K562 (cell line): ENCODE data around the gene C19orf12. TPM values are rescaled to one million over a fixed set of nuclear protein-coding genes. Genes with fewer than 3 reads are reported as not detected.

ENCODE experiments used
- ATAC-seq: fragments of 200-7000 bp; cut with Tn5 transposase; 3 replicates; pipeline ENCODE4 v1.9.1; 2020; ENCODE audit warnings: moderate library complexity
- BruUV-seq: library from RNA; stranded (reverse); fragments of 400-500 nt; replicated peaks from 2 replicates; lab custom pipeline; 2021; lab: Mats Ljungman, UMichigan
- CTCF ChIA-PET: fragments of 300-600 bp; formaldehyde crosslinking; extraction: SDS; loops from one replicate; lab custom pipeline; 2021; ENCODE audit warnings: low intra/inter-chr PET ratio; lab: Yijun Ruan, JAX
- POLR2A ChIA-PET: fragments of 300-600, 350-650 bp; sonication (Branson Sonifier 250); formaldehyde crosslinking; extraction: SDS; loops from one replicate; lab custom pipeline; 2021; ENCODE audit warnings: antibody characterized with exemption, inconsistent platforms; lab: Yijun Ruan, JAX
- DNase-seq, 4 experiments: peaks; one replicate each; pipeline versions ENCODE4 v3.0.0 to v3.0.0-alpha.2; 2011 to 2018; ENCODE audit warnings: low spot score in 3 of 4, mixed read lengths in 3 of 4; ENCODE audit errors: extremely low read depth in 1 of 4
- FAIRE-seq: peaks from 2 replicates; lab custom pipeline; 2011; peaks lifted over from hg19 to GRCh38; lab: Jason Lieb, UNC
- H2AFZ ChIP-seq: 2 replicates; pipeline ENCODE4 v1.6.0; 2011; ENCODE audit warnings: low read depth, low read length, control low read depth, inconsistent platforms
- H3K27ac ChIP-seq: fragments of 200-600 bp; 3 replicates; pipeline ENCODE4 v1.8.0; 2011; ENCODE audit warnings: low read depth, mild to moderate bottlenecking, control low read depth, inconsistent platforms, low read length, moderate library complexity, mixed read lengths; ENCODE audit errors: extremely low read depth
- H3K27me3 ChIP-seq, 2 experiments: fragments of 300-600 bp in 1 of 2; 2 replicates in 1 of 2; 3 replicates in 1 of 2; pipeline versions ENCODE4 v1.6.0 to v1.8.0; 2011; ENCODE audit warnings: inconsistent platforms in 2 of 2, low read length in 2 of 2, mild to moderate bottlenecking in 1 of 2, mixed read lengths in 1 of 2, moderate library complexity in 1 of 2; ENCODE audit not compliant: control insufficient read depth in 2 of 2, insufficient read depth in 2 of 2
- H3K36me3 ChIP-seq: fragments of 300-600 bp; 3 replicates; pipeline ENCODE4 v1.8.0; 2011; ENCODE audit warnings: mild to moderate bottlenecking, low read length, inconsistent platforms; ENCODE audit not compliant: control insufficient read depth, insufficient read depth
- H3K4me1 ChIP-seq, 2 experiments: fragments of 200-600 bp in 1 of 2; replicated peaks in 1 of 2; 2 replicates in 1 of 2; 3 replicates in 1 of 2; pipeline versions ENCODE4 v1.5.1 to v1.8.0; 2011; ENCODE audit warnings: inconsistent platforms in 2 of 2, low read length in 2 of 2, mild to moderate bottlenecking in 1 of 2, mixed read lengths in 1 of 2, moderate library complexity in 1 of 2; ENCODE audit not compliant: control insufficient read depth in 2 of 2, insufficient read depth in 2 of 2
- H3K4me2 ChIP-seq: 2 replicates; pipeline ENCODE4 v1.6.1; 2011; ENCODE audit warnings: low read length, control low read depth, inconsistent platforms, mixed read lengths; ENCODE audit not compliant: insufficient read depth
- H3K4me3 ChIP-seq: fragments of 200-600 bp; sonication (generic), shearing (Covaris generic); 2 replicates; pipeline ENCODE4 v1.5.1; 2016; ENCODE audit warnings: control low read depth, inconsistent platforms
- H3K79me2 ChIP-seq: fragments of 200-600 bp; 3 replicates; pipeline ENCODE4 v1.8.0; 2011; ENCODE audit warnings: low read length, inconsistent platforms; ENCODE audit not compliant: control insufficient read depth, insufficient read depth
- H3K9ac ChIP-seq, 2 experiments: 2 replicates each; pipeline versions ENCODE4 v1.6.0 to v1.6.1; 2011; ENCODE audit warnings: low read depth in 2 of 2, low read length in 2 of 2, control low read depth in 1 of 2, inconsistent platforms in 1 of 2, mild to moderate bottlenecking in 1 of 2, mixed read lengths in 1 of 2; ENCODE audit not compliant: insufficient read depth in 1 of 2
- H3K9me1 ChIP-seq: one replicate; pipeline ENCODE4 v1.6.0; 2011; ENCODE audit warnings: inconsistent platforms, mild to moderate bottlenecking, low read length, moderate library complexity; ENCODE audit not compliant: control insufficient read depth, insufficient read depth
- H3K9me3 ChIP-seq: replicated peaks from 2 replicates; pipeline ENCODE4 v1.5.1; 2011; ENCODE audit warnings: low read depth, low read length, inconsistent platforms; ENCODE audit not compliant: control insufficient read depth, insufficient read depth
- H4K20me1 ChIP-seq: replicated peaks from 2 replicates; pipeline ENCODE4 v1.6.1; 2011; ENCODE audit warnings: low read length, inconsistent platforms, mixed read lengths; ENCODE audit not compliant: control insufficient read depth, insufficient read depth
- ATF4 ChIP-seq: fragments of 450-650 bp; formaldehyde crosslinking; IDR thresholded peaks from 2 replicates; pipeline ENCODE4 v1.4.0; 2022; ENCODE audit warnings: mild to moderate bottlenecking, moderate library complexity
- BRD4 ChIP-seq: fragments of 200-600 bp; sonication (generic); IDR thresholded peaks from 2 replicates; pipeline ENCODE4 v1.6.1; 2017; ENCODE audit warnings: inconsistent platforms
- CSDE1 ChIP-seq, 2 experiments: fragments of 450-650 bp; IDR thresholded peaks; 2 replicates each; pipeline ENCODE4 v1.6.1; 2016; ENCODE audit warnings: mild to moderate bottlenecking in 1 of 2
- HIVEP1 ChIP-seq: fragments of 250-450 bp; sonication (Bioruptor Pico); IDR thresholded peaks from 2 replicates; pipeline ENCODE4 v1.4.0; 2020; ENCODE audit warnings: mild to moderate bottlenecking
- SP1 ChIP-seq: sonication (generic); formaldehyde crosslinking; IDR thresholded peaks from 2 replicates; pipeline ENCODE4 v1.8.1; 2022; ENCODE audit warnings: mild to moderate bottlenecking, missing genetic modification reagents
- TCF15 ChIP-seq: fragments of 250-450 bp; sonication (Bioruptor Pico); IDR thresholded peaks from 2 replicates; pipeline ENCODE4 v1.8.0; 2022; ENCODE audit warnings: moderate library complexity, mild to moderate bottlenecking, inconsistent platforms
- ZBTB11 ChIP-seq, 3 experiments: fragments of 200-800 bp in 1 of 3; fragments of 250-450 bp in 1 of 3; fragments of 450-650 bp in 1 of 3; sonication (Bioruptor Pico) in 1 of 3; sonication (Bioruptor generic) in 1 of 3; formaldehyde crosslinking in 1 of 3; IDR thresholded peaks; 2 replicates each; pipeline versions ENCODE4 v1.6.1 to v1.8.0; 2016 to 2022; ENCODE audit warnings: mild to moderate bottlenecking in 2 of 3, missing genetic modification characterization in 2 of 3, missing compliant biosample characterization in 1 of 3, moderate library complexity in 1 of 3
- ZNF143 ChIP-seq: sonication (generic); formaldehyde crosslinking; IDR thresholded peaks from 2 replicates; pipeline ENCODE4 v1.9.0; 2022; ENCODE audit warnings: mild to moderate bottlenecking, missing genetic modification reagents
- ZNF224 ChIP-seq: sonication (generic); formaldehyde crosslinking; IDR thresholded peaks from 2 replicates; pipeline ENCODE4 v1.8.0; 2022; ENCODE audit warnings: mild to moderate bottlenecking, missing genetic modification reagents
- ZNF408 ChIP-seq: fragments of 250-450 bp; sonication (Bioruptor Pico); IDR thresholded peaks from 2 replicates; pipeline ENCODE4 v1.4.0; 2020; ENCODE audit warnings: low read depth, mild to moderate bottlenecking, moderate library complexity
- ZNF830 ChIP-seq: fragments of 250-450 bp; sonication (Bioruptor Pico); IDR thresholded peaks from 2 replicates; pipeline ENCODE4 v1.5.0; 2021; ENCODE audit warnings: mild to moderate bottlenecking
- WGBS: fragments of 100-300 bp; shearing (Covaris generic); methylation state at CpG from one replicate; pipeline ENCODE4 v1.1.6; 2016; ENCODE audit warnings: low coverage, mixed read lengths; ENCODE audit not compliant: insufficient coverage; ENCODE audit errors: missing lambda C conversion rate; 5-methylcytosine and 5-hydroxymethylcytosine counted together
- in situ Hi-C: fragments of 300-500 bp; cut with MboI; formaldehyde crosslinking; loops from 4 replicates; pipeline ENCODE4 v1.15.0; 2018; ENCODE audit warnings: inconsistent platforms, mixed read lengths
- intact Hi-C: fragments of 100-400 bp; cut with micrococcal nuclease; formaldehyde crosslinking; loops from 2 replicates; pipeline ENCODE4 v1.14.2; 2022
- polyA plus RNA-seq, 8 experiments: library from polyadenylated mRNA; depleted of rRNA in 4 of 8; stranded (reverse) in 5 of 8; unstranded in 3 of 8; fragments of >200 nt; fragmentation: Nextera tagmentation in 2 of 8; fragmentation: Illumina TruSeq in 1 of 8; extraction: Ambion mirVana in 2 of 8; extraction: Trizol in 1 of 8; gene quantifications; 2 replicates each; pipeline versions ENCODE4 v1.2.1 to v1.2.3, GENCODE V29; 2011 to 2014; ENCODE audit warnings: inconsistent platforms in 1 of 8, missing spikeins in 1 of 8
- total RNA-seq, 7 experiments: library from RNA; depleted of rRNA in 6 of 7; stranded (reverse); fragments of >200 nt in 6 of 7; fragmentation: Illumina TruSeq in 2 of 7; extraction: Trizol in 2 of 7; gene quantifications; 2 replicates each; pipeline versions ENCODE4 v1.2.1 to v1.2.3, GENCODE V29; 2011 to 2021; ENCODE audit warnings: low replicate concordance in 1 of 7
- TF ChIP-seq, protein P1 (sequence below): fragments of 250-450 bp; sonication (Bioruptor Pico); IDR thresholded peaks from 2 replicates; pipeline ENCODE4 v1.5.0; 2020; ENCODE audit warnings: mild to moderate bottlenecking, borderline replicate concordance

Gene C19orf12
- total and polyA plus RNA-seq, 9 of the 15 experiments (the other 6 are each of a cell fraction or from before 2014, with no cell fraction given): 1.9 to 14.5 (median 10.2) TPM

DNA sequence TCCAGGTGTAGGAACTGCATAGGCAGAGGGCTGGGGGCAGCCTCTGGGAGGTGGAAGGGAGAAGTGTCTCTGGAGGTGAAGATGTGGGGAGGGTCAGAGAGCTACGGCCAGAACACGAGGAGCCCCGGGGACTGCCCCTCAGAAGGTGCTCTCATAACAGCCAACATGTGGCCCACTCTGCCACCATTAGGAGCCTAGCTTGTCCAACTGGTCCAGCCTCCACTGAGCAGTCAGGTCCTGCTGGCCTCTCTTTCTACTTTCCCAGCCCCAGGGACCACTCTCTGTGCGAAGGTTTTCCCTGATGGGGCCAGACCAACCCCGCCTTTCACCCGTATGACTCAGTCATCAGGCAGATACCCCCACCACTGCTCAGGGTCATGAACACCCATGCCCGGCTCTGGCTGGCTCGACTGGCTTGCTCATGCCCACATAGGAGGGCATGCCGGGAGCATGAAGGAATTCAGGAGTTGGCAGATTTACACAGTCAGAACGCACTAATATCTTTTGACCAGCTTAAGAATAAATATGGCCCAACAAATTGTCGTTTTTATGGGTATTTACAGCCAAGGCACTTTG lies 37.5 kb upstream of the C19orf12 start:
- CTCF ChIA-PET: interaction anchor here (0.6 kb wide), 1 partner anchor 66 kb away, joined by 3 read pairs; no protein-coding TSS in a partner anchor
- Histone ChIP-seq H3K27me3 (peaks cover 30 to 57% of the 10 kb centered on the region in 2 experiments), H3K9me1 (no peaks in the 10 kb centered on the region), H3K79me2 (no peaks in the 10 kb centered on the region), H3K27ac (no peak overlapping the region), H3K4me3 (no peak overlapping the region), H3K9ac (no peak overlapping the region), H4K20me1 (peaks cover 5% of the 10 kb centered on the region; the same call in 1 of the 2 replicates), H3K9me3 (no peaks in the 10 kb centered on the region), H3K4me2 (no peak overlapping the region), H2AFZ (no peak overlapping the region), H3K4me1 (peaks cover 0 to 4% of the 10 kb centered on the region in 2 experiments; a peak in 1 of 5 replicates), H3K36me3 (no peaks in the 10 kb centered on the region)
- no TSS peak for BruUV-seq
- no peak for ATAC-seq
- POLR2A ChIA-PET: interaction anchor here (0.6 to 1.1 kb wide), 3 partner anchors 16 to 37 kb away, joined by 3 read pairs; partner anchors contain the start of gene C19orf12
- in situ Hi-C loops: no loop called here
- no peak for DNase-seq
- no peak for FAIRE-seq
- WGBS: 0% methylated on average over 10 of the region's 11 CpGs
- intact Hi-C loops: no loop called here
- TF ChIP-seq TCF15 (CRISPR knock-in tag): no peak
- no peak for TF ChIP-seq ATF4 (CRISPR knock-in tag)
- TF ChIP-seq ZNF224 (CRISPR knock-in tag): no peak
- TF ChIP-seq ZBTB11 (CRISPR knock-in tag; IDR thresholded peaks at IDR 0.05): no peak
- no peak for TF ChIP-seq HIVEP1 (CRISPR knock-in tag)
- TF ChIP-seq ZNF830 (CRISPR knock-in tag): no peak
- no peak for TF ChIP-seq BRD4
- no peak for TF ChIP-seq ZNF408 (CRISPR knock-in tag)
- TF ChIP-seq ZNF143 (CRISPR knock-in tag): no peak
- TF ChIP-seq SP1 (CRISPR knock-in tag): no peak
- TF ChIP-seq CSDE1 (IDR thresholded peaks at IDR 0.05): no peak
- TF ChIP-seq, protein P1, sequence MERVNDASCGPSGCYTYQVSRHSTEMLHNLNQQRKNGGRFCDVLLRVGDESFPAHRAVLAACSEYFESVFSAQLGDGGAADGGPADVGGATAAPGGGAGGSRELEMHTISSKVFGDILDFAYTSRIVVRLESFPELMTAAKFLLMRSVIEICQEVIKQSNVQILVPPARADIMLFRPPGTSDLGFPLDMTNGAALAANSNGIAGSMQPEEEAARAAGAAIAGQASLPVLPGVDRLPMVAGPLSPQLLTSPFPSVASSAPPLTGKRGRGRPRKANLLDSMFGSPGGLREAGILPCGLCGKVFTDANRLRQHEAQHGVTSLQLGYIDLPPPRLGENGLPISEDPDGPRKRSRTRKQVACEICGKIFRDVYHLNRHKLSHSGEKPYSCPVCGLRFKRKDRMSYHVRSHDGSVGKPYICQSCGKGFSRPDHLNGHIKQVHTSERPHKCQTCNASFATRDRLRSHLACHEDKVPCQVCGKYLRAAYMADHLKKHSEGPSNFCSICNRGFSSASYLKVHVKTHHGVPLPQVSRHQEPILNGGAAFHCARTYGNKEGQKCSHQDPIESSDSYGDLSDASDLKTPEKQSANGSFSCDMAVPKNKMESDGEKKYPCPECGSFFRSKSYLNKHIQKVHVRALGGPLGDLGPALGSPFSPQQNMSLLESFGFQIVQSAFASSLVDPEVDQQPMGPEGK: no peak
